ENCODE measurements around the gene ANKLE2.
"Not testable (repeated sequence)": the region's sequence is repeated elsewhere in the genome, so short reads cannot be mapped to it uniquely, and the experiment has no call there.

- TF ChIP-seq POLR2AphosphoS5 (IDR thresholded peaks at IDR 0.05); CTCF (IDR thresholded peaks at IDR 0.05; ENCODE audit: poor library complexity, severe bottlenecking); TAF1 (IDR thresholded peaks at IDR 0.05; ENCODE audit: low read depth); EZH2 (IDR thresholded peaks at IDR 0.05; ENCODE audit: borderline replicate concordance, insufficient read depth, low read length, poor library complexity, severe bottlenecking): not testable (repeated sequence)
- TF ChIP-seq, protein P1, sequence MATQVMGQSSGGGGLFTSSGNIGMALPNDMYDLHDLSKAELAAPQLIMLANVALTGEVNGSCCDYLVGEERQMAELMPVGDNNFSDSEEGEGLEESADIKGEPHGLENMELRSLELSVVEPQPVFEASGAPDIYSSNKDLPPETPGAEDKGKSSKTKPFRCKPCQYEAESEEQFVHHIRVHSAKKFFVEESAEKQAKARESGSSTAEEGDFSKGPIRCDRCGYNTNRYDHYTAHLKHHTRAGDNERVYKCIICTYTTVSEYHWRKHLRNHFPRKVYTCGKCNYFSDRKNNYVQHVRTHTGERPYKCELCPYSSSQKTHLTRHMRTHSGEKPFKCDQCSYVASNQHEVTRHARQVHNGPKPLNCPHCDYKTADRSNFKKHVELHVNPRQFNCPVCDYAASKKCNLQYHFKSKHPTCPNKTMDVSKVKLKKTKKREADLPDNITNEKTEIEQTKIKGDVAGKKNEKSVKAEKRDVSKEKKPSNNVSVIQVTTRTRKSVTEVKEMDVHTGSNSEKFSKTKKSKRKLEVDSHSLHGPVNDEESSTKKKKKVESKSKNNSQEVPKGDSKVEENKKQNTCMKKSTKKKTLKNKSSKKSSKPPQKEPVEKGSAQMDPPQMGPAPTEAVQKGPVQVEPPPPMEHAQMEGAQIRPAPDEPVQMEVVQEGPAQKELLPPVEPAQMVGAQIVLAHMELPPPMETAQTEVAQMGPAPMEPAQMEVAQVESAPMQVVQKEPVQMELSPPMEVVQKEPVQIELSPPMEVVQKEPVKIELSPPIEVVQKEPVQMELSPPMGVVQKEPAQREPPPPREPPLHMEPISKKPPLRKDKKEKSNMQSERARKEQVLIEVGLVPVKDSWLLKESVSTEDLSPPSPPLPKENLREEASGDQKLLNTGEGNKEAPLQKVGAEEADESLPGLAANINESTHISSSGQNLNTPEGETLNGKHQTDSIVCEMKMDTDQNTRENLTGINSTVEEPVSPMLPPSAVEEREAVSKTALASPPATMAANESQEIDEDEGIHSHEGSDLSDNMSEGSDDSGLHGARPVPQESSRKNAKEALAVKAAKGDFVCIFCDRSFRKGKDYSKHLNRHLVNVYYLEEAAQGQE (IDR thresholded peaks at IDR 0.05; ENCODE audit: borderline replicate concordance), result not testable (repeated sequence)
These were observed 30.3 kb upstream of the ANKLE2 start for GRCh38 chr12:132791940-132792339.

All from neural cell (in vitro differentiated cells).